GM12878 (cell line): Measurements from ENCODE around the gene SVEP1. TPM values are rescaled to one million over a fixed set of nuclear protein-coding genes. Genes with fewer than 3 reads are reported as not detected.

Experiments used
- ATAC-seq: fragments of 200-7000 bp; cut with Tn5 transposase; 3 replicates; pipeline ENCODE4 v1.9.1; 2020; ENCODE audit warnings: mild to moderate bottlenecking, moderate library complexity
- BruUV-seq: library from RNA; stranded (reverse); fragments of 400-500 nt; replicated peaks from 2 replicates; lab custom pipeline; 2021; lab: Mats Ljungman, UMichigan
- CTCF ChIA-PET: fragments of 300-600 bp; sonication (Branson Sonifier 250); formaldehyde crosslinking; extraction: SDS; loops from one replicate; lab custom pipeline; 2021; ENCODE audit warnings: inconsistent platforms; lab: Yijun Ruan, JAX
- POLR2A ChIA-PET: fragments of 350-600 bp; formaldehyde crosslinking; extraction: SDS; loops from one replicate; lab custom pipeline; 2021; ENCODE audit warnings: inconsistent platforms; lab: Charles Lee
- RAD21 ChIA-PET: fragments of 300-600 bp; sonication (Branson Sonifier 250); formaldehyde crosslinking; loops from one replicate; lab custom pipeline; 2023; ENCODE audit warnings: antibody characterized with exemption; ENCODE audit not compliant: unreplicated experiment; lab: Charles Lee
- SMC1A ChIA-PET: fragments of 300-600 bp; sonication (Branson Sonifier 250); formaldehyde crosslinking; loops from one replicate; lab custom pipeline; 2023; ENCODE audit not compliant: unreplicated experiment, uncharacterized antibody; lab: Charles Lee
- DNase-seq: peaks from one replicate; pipeline ENCODE4 v3.0.0-alpha.2; 2011; ENCODE audit warnings: low read depth, low spot score
- FAIRE-seq: peaks from 3 replicates; lab custom pipeline; 2011; peaks lifted over from hg19 to GRCh38; lab: Jason Lieb, UNC
- H2AFZ ChIP-seq: 2 replicates; pipeline ENCODE4 v1.6.0; 2011; ENCODE audit warnings: low read depth, low read length, control low read depth; ENCODE audit not compliant: control insufficient read depth
- H3K27ac ChIP-seq: 2 replicates; pipeline ENCODE4 v1.5.1; 2011; ENCODE audit warnings: control low read depth; ENCODE audit not compliant: control insufficient read depth, insufficient read depth
- H3K27me3 ChIP-seq, 2 experiments: replicated peaks in 1 of 2; 2 replicates each; pipeline versions ENCODE4 v1.6.0 to v1.6.1; 2011; ENCODE audit warnings: low read length in 1 of 2; ENCODE audit not compliant: control insufficient read depth in 2 of 2, insufficient read depth in 2 of 2
- H3K36me3 ChIP-seq, 2 experiments: 2 replicates each; pipeline ENCODE4 v1.5.1; 2011; ENCODE audit warnings: low read length in 1 of 2; ENCODE audit not compliant: control insufficient read depth in 2 of 2, insufficient read depth in 2 of 2
- H3K4me1 ChIP-seq: 2 replicates; pipeline ENCODE4 v1.6.1; 2011; ENCODE audit warnings: mild to moderate bottlenecking, low read length, moderate library complexity, mixed read lengths; ENCODE audit not compliant: control insufficient read depth, insufficient read depth
- H3K4me2 ChIP-seq: 2 replicates; pipeline ENCODE4 v1.6.0; 2011; ENCODE audit warnings: control low read depth; ENCODE audit not compliant: control insufficient read depth, insufficient read depth
- H3K4me3 ChIP-seq: fragments of 200-600 bp; sonication (generic); 2 replicates; pipeline ENCODE4 v1.5.1; 2016
- H3K79me2 ChIP-seq: 2 replicates; pipeline ENCODE4 v1.6.0; 2011; ENCODE audit warnings: low read length; ENCODE audit not compliant: control insufficient read depth, insufficient read depth
- H3K9ac ChIP-seq: 2 replicates; pipeline ENCODE4 v1.8.0; 2011; ENCODE audit warnings: low read length, control low read depth, mixed read lengths; ENCODE audit not compliant: control insufficient read depth, insufficient read depth
- H3K9me3 ChIP-seq: replicated peaks from 3 replicates; pipeline ENCODE4 v1.5.1; 2011; ENCODE audit warnings: mild to moderate bottlenecking, low read length; ENCODE audit not compliant: control insufficient read depth, insufficient read depth
- H4K20me1 ChIP-seq: 2 replicates; pipeline ENCODE4 v1.6.0; 2011; ENCODE audit not compliant: control insufficient read depth, insufficient read depth
- BACH1 ChIP-seq: fragments of 450-650 bp; IDR thresholded peaks from 2 replicates; pipeline ENCODE4 v1.6.1; 2017; ENCODE audit warnings: mild to moderate bottlenecking, borderline replicate concordance
- BHLHE40 ChIP-seq, 2 experiments: fragments of 450-650 bp in 1 of 2; IDR thresholded peaks; 2 replicates each; pipeline ENCODE4 v1.6.1; 2011 to 2017; ENCODE audit warnings: low read depth in 2 of 2, borderline replicate concordance in 1 of 2, improper control_type of control experiment in 1 of 2, low read length in 1 of 2, mild to moderate bottlenecking in 1 of 2
- BRCA1 ChIP-seq: IDR thresholded peaks from 2 replicates; pipeline ENCODE4 v1.6.1; 2011; ENCODE audit warnings: low read depth, low read length, improper control_type of control experiment
- ESRRA ChIP-seq: IDR thresholded peaks from 2 replicates; pipeline ENCODE4 v1.6.1; 2012; ENCODE audit warnings: mild to moderate bottlenecking, low read length, improper control_type of control experiment
- HDGF ChIP-seq: fragments of 450-650 bp; IDR thresholded peaks from 2 replicates; pipeline ENCODE4 v1.6.1; 2016; ENCODE audit warnings: antibody characterized with exemption
- IKZF1 ChIP-seq: fragments of 450-650 bp; conservative IDR thresholded peaks from 2 replicates; pipeline ENCODE4 v1.6.1; 2017; ENCODE audit warnings: antibody characterized with exemption, mild to moderate bottlenecking
- SIN3A ChIP-seq: IDR thresholded peaks from 2 replicates; pipeline ENCODE4 v1.6.1; 2012; ENCODE audit warnings: low read depth, low read length, improper control_type of control experiment
- TAF1 ChIP-seq: IDR thresholded peaks from 2 replicates; pipeline ENCODE4 v1.6.1; 2011; ENCODE audit warnings: mild to moderate bottlenecking, low read depth, low read length, borderline replicate concordance
- TBL1XR1 ChIP-seq: IDR thresholded peaks from 2 replicates; pipeline ENCODE4 v1.6.1; 2012; ENCODE audit warnings: low read depth, low read length, improper control_type of control experiment
- WRNIP1 ChIP-seq: IDR thresholded peaks from 2 replicates; pipeline ENCODE4 v1.6.1; 2011; ENCODE audit warnings: low read depth, low read length, improper control_type of control experiment, borderline replicate concordance
- ZNF274 ChIP-seq: IDR thresholded peaks from one replicate; pipeline ENCODE4 v1.8.0; 2011; ENCODE audit not compliant: insufficient read length, insufficient read depth
- ZNF622 ChIP-seq: fragments of 450-650 bp; IDR thresholded peaks from 2 replicates; pipeline ENCODE4 v1.6.1; 2017; ENCODE audit warnings: mild to moderate bottlenecking, inconsistent platforms
- WGBS: methylation state at CpG from one replicate; pipeline ENCODE4 v1.1.6; 2016; ENCODE audit warnings: low lambda C conversion rate; ENCODE audit not compliant: insufficient replicate concordance, insufficient coverage; ENCODE audit errors: missing lambda C conversion rate; 5-methylcytosine and 5-hydroxymethylcytosine counted together
- in situ Hi-C: fragments of 300-500 bp; cut with MboI; formaldehyde crosslinking; loops from 9 replicates; pipeline ENCODE4 v1.14.3; 2018; ENCODE audit warnings: mixed read lengths
- intact Hi-C: fragments of 100-400 bp; cut with micrococcal nuclease; formaldehyde crosslinking; loops from one replicate; pipeline ENCODE4 v1.14.2; 2022; ENCODE audit not compliant: unreplicated experiment
- polyA plus RNA-seq, 11 experiments: library from polyadenylated mRNA; depleted of rRNA in 4 of 11; unstranded in 6 of 11; stranded (reverse) in 5 of 11; fragments of >200 nt; fragmentation: Nextera tagmentation in 4 of 11; fragmentation: Illumina TruSeq in 1 of 11; extraction: Ambion mirVana in 4 of 11; extraction: Trizol in 1 of 11; gene quantifications; 1 replicate in 1 of 11; 2 replicates in 10 of 11; pipeline versions ENCODE4 v1.2.1 to v1.2.3, GENCODE V29; 2011 to 2016; ENCODE audit warnings: inconsistent platforms in 2 of 11, missing spikeins in 2 of 11, low read depth in 1 of 11
- total RNA-seq, 4 experiments: library from RNA; depleted of rRNA in 3 of 4; stranded (reverse); fragments of >200 nt in 3 of 4; fragmentation: Illumina TruSeq in 1 of 4; extraction: Trizol in 1 of 4; gene quantifications; 2 replicates each; pipeline versions ENCODE4 v1.2.1 to v1.2.3, GENCODE V29; 2013 to 2021
- TF ChIP-seq, protein P1 (sequence below): fragments of 450-650 bp; IDR thresholded peaks from 2 replicates; pipeline ENCODE4 v1.6.1; 2016; ENCODE audit warnings: mild to moderate bottlenecking

The SVEP1 gene
- total and polyA plus RNA-seq, 10 of the 15 experiments (the other 5 are each of a cell fraction or from before 2014, with no cell fraction given), result under 0.01 to 0.05 (median 0.01) TPM; not detected in 5

DNA sequence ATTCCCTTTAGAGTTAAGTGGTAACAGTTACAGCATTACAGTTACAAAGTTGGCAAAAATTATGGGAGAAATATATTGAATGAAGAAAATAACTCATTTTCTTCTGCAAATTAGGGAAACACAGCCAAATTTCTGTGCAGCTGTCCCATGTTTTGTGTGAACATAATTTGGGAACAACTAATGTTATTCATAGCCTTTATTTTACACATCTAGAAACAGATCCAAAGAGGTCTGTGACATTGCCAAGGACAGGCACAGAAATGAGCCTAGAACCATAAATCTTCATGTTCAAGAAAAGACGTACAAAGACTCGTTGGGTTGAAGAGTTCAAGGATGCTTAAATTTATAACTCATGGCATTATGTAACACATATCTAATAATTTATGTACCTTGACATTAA lies 127.8 kb downstream of the SVEP1 start:
- Histone ChIP-seq H3K9ac (no peak overlapping the region), H3K4me3 (no peak overlapping the region), H3K36me3 (no peaks in the 10 kb centered on the region), H3K4me2 (no peak overlapping the region), H3K79me2 (no peaks in the 10 kb centered on the region), H3K27me3 (no peaks in the 10 kb centered on the region), H3K9me3 (no peaks in the 10 kb centered on the region), H2AFZ (no peak overlapping the region), H3K4me1 (no peaks in the 10 kb centered on the region), H3K27ac (no peak overlapping the region), H4K20me1 (no peaks in the 10 kb centered on the region)
- ChIA-PET SMC1A (interaction anchor here (2.3 kb wide), 1 partner anchor 10 kb away, joined by 7 read pairs; no protein-coding TSS in a partner anchor), POLR2A (no interaction called here), RAD21 (no interaction called here), CTCF (interaction anchor here (1.7 to 3.2 kb wide), 2 partner anchors 168 to 172 kb away, joined by 6 to 27 read pairs; no protein-coding TSS in a partner anchor)
- intact Hi-C loops (loop anchor here (1.0 to 10.0 kb wide), 2 partner anchors 172 to 843 kb away; no protein-coding TSS in a partner anchor), in situ Hi-C loops (loop anchor here (5.0 kb wide), 1 partner anchor 171 kb away; no protein-coding TSS in a partner anchor)
- 15% methylated on average over 2 of the region's 2 CpGs for WGBS
- TF ChIP-seq BACH1 (no peak), BHLHE40 (IDR thresholded peaks at IDR 0.05; ENCODE audit: borderline replicate concordance in 1 of 2, low read depth in 2 of 2, low read length in 1 of 2) (no peak), WRNIP1 (no peak), BRCA1 (no peak), TBL1XR1 (no peak), ZNF274 (no peak), IKZF1 (no peak), ZNF622 (no peak), TAF1 (no peak), SIN3A (no peak), HDGF (no peak), ESRRA (no peak)
- TF ChIP-seq, protein P1, sequence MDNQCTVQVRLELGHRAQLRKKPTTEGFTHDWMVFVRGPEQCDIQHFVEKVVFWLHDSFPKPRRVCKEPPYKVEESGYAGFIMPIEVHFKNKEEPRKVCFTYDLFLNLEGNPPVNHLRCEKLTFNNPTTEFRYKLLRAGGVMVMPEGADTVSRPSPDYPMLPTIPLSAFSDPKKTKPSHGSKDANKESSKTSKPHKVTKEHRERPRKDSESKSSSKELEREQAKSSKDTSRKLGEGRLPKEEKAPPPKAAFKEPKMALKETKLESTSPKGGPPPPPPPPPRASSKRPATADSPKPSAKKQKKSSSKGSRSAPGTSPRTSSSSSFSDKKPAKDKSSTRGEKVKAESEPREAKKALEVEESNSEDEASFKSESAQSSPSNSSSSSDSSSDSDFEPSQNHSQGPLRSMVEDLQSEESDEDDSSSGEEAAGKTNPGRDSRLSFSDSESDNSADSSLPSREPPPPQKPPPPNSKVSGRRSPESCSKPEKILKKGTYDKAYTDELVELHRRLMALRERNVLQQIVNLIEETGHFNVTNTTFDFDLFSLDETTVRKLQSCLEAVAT, result no peak
- no TSS peak for BruUV-seq
- no peak for DNase-seq
- no peak for ATAC-seq
- FAIRE-seq, result no peak
